DND-41 (cell line): ENCODE data around the gene SLC45A1.

Source experiments
- ATAC-seq: fragments of 200-7000 bp; cut with Tn5 transposase; 3 replicates; pipeline ENCODE4 v1.9.1; 2021; ENCODE audit warnings: low read depth; ENCODE audit not compliant: insufficient read depth
- DNase-seq: peaks from one replicate; pipeline ENCODE4 v3.0.0-alpha.2; 2020
- H2AFZ ChIP-seq: 2 replicates; pipeline ENCODE4 v1.6.0; 2012; ENCODE audit warnings: low read depth, low read length
- H3K27ac ChIP-seq: 2 replicates; pipeline ENCODE4 v1.5.1; 2012; ENCODE audit warnings: low read length, inconsistent platforms
- H3K27me3 ChIP-seq: fragments of 200-600 bp; sonication (generic); 2 replicates; pipeline ENCODE4 v1.6.0; 2012; ENCODE audit warnings: low read length, mild to moderate bottlenecking, inconsistent platforms; ENCODE audit not compliant: insufficient read depth, poor library complexity
- H3K36me3 ChIP-seq: 2 replicates; pipeline ENCODE4 v1.5.1; 2012; ENCODE audit warnings: low read length, inconsistent platforms; ENCODE audit not compliant: insufficient read depth
- H3K4me1 ChIP-seq: 2 replicates; pipeline ENCODE4 v1.5.1; 2012; ENCODE audit warnings: mild to moderate bottlenecking, low read length; ENCODE audit not compliant: insufficient read depth
- H3K4me2 ChIP-seq: 2 replicates; pipeline ENCODE4 v1.6.0; 2012; ENCODE audit warnings: mild to moderate bottlenecking, moderate library complexity, low read length, inconsistent platforms; ENCODE audit not compliant: insufficient read depth
- H3K4me3 ChIP-seq, 2 experiments: fragments of 200-600 bp in 1 of 2; shearing (Covaris generic) in 1 of 2; 2 replicates each; pipeline ENCODE4 v1.5.1; 2012 to 2016; ENCODE audit warnings: inconsistent platforms in 2 of 2, low read length in 2 of 2, mild to moderate bottlenecking in 2 of 2, low read depth in 1 of 2, moderate library complexity in 1 of 2
- H3K79me2 ChIP-seq: 2 replicates; pipeline ENCODE4 v1.6.0; 2012; ENCODE audit warnings: low read length, inconsistent platforms; ENCODE audit not compliant: insufficient read depth
- H3K9ac ChIP-seq: 2 replicates; pipeline ENCODE4 v1.6.0; 2012; ENCODE audit warnings: low read depth, mild to moderate bottlenecking, inconsistent platforms, low read length, moderate library complexity
- H3K9me3 ChIP-seq: 2 replicates; pipeline ENCODE4 v1.5.1; 2012; ENCODE audit warnings: low read length, moderate library complexity, mild to moderate bottlenecking, inconsistent platforms; ENCODE audit not compliant: insufficient read depth, severe bottlenecking
- H4K20me1 ChIP-seq: 2 replicates; pipeline ENCODE4 v1.6.0; 2012; ENCODE audit warnings: low read length; ENCODE audit not compliant: insufficient read depth
- EZH2 ChIP-seq: IDR thresholded peaks from 3 replicates; pipeline ENCODE4 v1.6.1; 2012; ENCODE audit warnings: borderline replicate concordance, low read depth, mild to moderate bottlenecking, moderate library complexity, low read length, inconsistent platforms; ENCODE audit not compliant: severe bottlenecking
- TF ChIP-seq, protein P1 (sequence below): IDR thresholded peaks from 2 replicates; pipeline ENCODE4 v1.5.1; 2012; ENCODE audit warnings: borderline replicate concordance, low read length, moderate library complexity, mild to moderate bottlenecking; ENCODE audit not compliant: poor library complexity, severe bottlenecking; ENCODE audit errors: extremely low read depth

SLC45A1 gene

DNA sequence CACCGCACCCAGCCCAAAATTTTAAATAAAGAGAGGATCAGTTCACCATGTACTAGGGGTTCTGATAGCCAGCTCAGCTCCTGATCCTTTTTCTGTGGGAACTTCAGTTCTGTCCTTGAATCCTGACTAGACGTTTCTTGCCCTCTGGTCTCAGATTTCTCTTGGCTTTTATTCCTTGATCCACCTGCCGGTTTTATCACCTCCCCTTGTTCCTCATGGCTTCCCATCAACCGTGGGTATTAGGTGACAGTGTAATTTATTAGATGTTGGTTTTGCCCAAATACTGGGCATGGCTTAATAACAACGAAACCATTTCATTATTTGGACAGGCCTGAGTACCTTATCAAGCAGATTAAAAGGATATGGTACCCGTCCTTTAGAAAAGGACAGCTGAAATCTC, 22.5 kb downstream of the SLC45A1 start:
- H4K20me1 ChIP-seq: no peaks in the 10 kb centered on the region
- TF ChIP-seq, protein P1, sequence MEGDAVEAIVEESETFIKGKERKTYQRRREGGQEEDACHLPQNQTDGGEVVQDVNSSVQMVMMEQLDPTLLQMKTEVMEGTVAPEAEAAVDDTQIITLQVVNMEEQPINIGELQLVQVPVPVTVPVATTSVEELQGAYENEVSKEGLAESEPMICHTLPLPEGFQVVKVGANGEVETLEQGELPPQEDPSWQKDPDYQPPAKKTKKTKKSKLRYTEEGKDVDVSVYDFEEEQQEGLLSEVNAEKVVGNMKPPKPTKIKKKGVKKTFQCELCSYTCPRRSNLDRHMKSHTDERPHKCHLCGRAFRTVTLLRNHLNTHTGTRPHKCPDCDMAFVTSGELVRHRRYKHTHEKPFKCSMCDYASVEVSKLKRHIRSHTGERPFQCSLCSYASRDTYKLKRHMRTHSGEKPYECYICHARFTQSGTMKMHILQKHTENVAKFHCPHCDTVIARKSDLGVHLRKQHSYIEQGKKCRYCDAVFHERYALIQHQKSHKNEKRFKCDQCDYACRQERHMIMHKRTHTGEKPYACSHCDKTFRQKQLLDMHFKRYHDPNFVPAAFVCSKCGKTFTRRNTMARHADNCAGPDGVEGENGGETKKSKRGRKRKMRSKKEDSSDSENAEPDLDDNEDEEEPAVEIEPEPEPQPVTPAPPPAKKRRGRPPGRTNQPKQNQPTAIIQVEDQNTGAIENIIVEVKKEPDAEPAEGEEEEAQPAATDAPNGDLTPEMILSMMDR: no peak
- TF ChIP-seq EZH2: no peak
- DNase-seq: no peak

DNA sequence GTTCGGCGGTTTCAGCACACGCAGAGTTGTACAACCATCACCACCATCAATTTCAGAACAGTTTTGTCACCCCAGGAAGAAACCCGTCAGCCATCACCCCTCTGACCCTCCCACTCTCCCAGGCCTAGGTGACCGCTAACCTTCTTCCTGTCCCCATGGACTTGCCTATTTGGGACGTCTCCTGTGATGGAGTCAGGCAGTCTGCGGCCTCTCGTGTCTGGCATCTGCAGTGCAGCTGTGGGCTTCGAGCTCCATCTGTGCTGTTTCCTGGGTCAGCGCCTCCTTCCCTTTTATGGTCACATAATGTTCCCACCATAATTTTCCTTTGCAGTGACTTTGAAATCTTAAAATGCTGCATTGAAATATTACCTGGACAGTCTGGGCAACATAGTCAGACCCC, 24.4 kb downstream of the SLC45A1 start:
- Histone ChIP-seq H3K4me2 (no peak overlapping the region), H3K4me1 (no peaks in the 10 kb centered on the region), H3K79me2 (no peaks in the 10 kb centered on the region), H3K27me3 (no peaks in the 10 kb centered on the region), H3K36me3 (no peaks in the 10 kb centered on the region), H2AFZ (no peak overlapping the region), H3K9ac (no peak overlapping the region), H3K27ac (no peak overlapping the region), H4K20me1 (no peaks in the 10 kb centered on the region), H3K4me3 (no peak overlapping the region), H3K9me3 (no peaks in the 10 kb centered on the region)
- TF ChIP-seq, protein P1: no peak
- TF ChIP-seq EZH2: no peak
- ATAC-seq (no peak), DNase-seq (no peak)

More for the DNA sequence above, 22.5 kb downstream of the SLC45A1 start:
- no peaks in the 10 kb centered on the region for H3K27me3 ChIP-seq
- no peaks in the 10 kb centered on the region for H3K79me2 ChIP-seq
- H3K9ac ChIP-seq: no peak overlapping the region
- H3K4me3 ChIP-seq: no peak overlapping the region
- no peak overlapping the region for H2AFZ ChIP-seq
- no peak for ATAC-seq
- H3K9me3 ChIP-seq: no peaks in the 10 kb centered on the region
- H3K4me2 ChIP-seq: no peak overlapping the region
- no peaks in the 10 kb centered on the region for H3K36me3 ChIP-seq
- H3K27ac ChIP-seq: no peak overlapping the region
- no peaks in the 10 kb centered on the region for H3K4me1 ChIP-seq

DNA sequence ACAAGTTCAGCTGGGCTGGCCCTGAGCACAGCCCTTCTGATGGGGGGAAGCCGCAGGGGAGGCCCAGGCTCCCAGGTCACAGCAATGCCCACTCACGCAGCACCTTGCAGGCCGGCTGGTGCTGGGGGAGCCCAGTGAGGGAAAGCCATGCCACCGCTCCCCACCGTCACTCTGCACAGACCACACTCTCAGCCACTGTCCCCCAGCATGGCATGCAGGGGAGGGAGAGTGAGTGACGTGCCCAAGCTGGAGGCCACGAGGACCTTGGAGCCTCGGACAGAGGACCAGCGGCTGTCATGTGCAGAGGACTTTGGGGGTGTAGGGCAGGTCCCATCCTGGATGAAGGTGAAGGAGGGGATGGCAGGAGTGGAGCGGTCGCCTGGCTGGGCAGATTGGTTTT, 25.1 kb downstream of the SLC45A1 start:
- Histone ChIP-seq H3K27ac (no peak overlapping the region), H3K4me3 (no peak overlapping the region), H3K36me3 (no peaks in the 10 kb centered on the region), H3K4me1 (no peaks in the 10 kb centered on the region), H3K9me3 (no peaks in the 10 kb centered on the region), H3K79me2 (no peaks in the 10 kb centered on the region), H2AFZ (no peak overlapping the region), H3K27me3 (no peaks in the 10 kb centered on the region), H3K4me2 (no peak overlapping the region), H4K20me1 (no peaks in the 10 kb centered on the region), H3K9ac (no peak overlapping the region)
- no peak for DNase-seq
- no peak for ATAC-seq
- TF ChIP-seq, protein P1: no peak

DNA sequence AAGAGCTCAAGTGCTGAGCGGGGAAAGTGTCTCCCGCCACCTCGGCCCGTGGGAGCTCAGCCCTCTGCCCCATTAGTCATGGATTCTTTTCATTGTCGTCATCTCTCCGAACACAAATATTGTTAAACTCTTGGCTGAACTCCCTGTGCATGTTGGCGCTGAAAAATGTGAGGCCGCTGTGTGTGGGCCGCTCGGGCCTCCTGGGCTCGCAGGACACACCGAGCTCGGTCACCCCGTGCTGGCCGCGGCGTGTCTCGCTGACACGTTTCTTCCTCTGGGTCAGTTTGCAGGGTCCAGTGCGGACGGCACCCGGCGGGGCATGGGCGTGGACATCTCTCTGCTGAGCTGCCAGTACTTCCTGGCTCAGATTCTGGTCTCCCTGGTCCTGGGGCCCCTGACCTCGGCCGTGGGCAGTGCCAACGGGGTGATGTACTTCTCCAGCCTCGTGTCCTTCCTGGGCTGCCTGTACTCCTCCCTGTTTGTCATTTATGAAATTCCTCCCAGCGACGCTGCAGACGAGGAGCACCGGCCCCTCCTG, 25.6 kb downstream of the SLC45A1 start:
- H2AFZ ChIP-seq: no peak overlapping the region
- ATAC-seq: no peak
- no peaks in the 10 kb centered on the region for H3K4me1 ChIP-seq
- no peak overlapping the region for H3K4me2 ChIP-seq
- no peaks in the 10 kb centered on the region for H3K27me3 ChIP-seq
- H3K9ac ChIP-seq: no peak overlapping the region
- no peaks in the 10 kb centered on the region for H3K36me3 ChIP-seq
- H3K4me3 ChIP-seq: no peak overlapping the region
- H3K9me3 ChIP-seq: no peaks in the 10 kb centered on the region
- TF ChIP-seq EZH2: no peak
- TF ChIP-seq, protein P1: no peak
- no peaks in the 10 kb centered on the region for H3K79me2 ChIP-seq
- H3K27ac ChIP-seq: no peak overlapping the region
- no peaks in the 10 kb centered on the region for H4K20me1 ChIP-seq
- no peak for DNase-seq
